COLO668 (cell line): ENCODE measurements around the gene GNS.

Experiments
- DNase-seq: peaks from one replicate; lab custom pipeline; 2025; ENCODE audit not compliant: unreplicated experiment; lab: John Stamatoyannopoulos, UW

The GNS gene

DNA sequence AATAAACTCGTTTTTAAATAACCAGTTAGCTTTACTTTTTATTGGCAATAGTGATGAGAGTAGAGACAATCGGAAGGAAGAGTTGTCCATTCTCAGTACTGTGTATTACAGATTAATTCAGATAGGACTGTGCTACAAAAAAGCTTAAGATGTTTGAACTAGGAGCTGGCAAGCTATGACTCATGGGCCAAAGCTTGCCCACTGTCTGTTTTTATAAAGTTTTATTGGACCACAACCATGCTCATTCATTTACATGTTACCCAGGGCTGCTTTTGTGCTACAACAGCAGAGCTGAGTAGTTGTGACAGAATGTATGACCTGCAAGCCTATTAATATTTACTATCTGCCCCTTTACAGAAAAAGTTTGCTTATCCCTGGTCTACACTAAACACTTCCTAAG is 19.4 kb downstream of the GNS start:
- DNase-seq = no peak

DNA sequence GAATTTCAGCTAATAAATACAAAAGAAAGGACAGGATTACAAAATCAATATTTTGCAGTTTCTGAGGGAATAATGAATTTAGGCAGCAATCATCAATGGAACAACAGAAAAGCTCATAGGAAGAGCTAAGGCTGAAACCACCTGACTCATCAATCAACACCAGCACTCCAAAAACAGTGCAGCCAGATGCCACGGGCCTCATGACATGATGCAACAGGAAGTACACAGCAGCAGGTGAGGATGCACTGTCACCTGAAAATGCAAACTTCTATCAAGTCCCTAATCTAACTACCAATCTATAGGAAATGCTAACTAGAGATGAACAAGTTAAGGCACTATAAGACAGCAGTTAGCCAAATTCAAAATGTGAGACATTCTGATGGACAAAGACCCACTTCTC is 21.7 kb downstream of the GNS start:
- DNase-seq = peak; percentile 69

DNA sequence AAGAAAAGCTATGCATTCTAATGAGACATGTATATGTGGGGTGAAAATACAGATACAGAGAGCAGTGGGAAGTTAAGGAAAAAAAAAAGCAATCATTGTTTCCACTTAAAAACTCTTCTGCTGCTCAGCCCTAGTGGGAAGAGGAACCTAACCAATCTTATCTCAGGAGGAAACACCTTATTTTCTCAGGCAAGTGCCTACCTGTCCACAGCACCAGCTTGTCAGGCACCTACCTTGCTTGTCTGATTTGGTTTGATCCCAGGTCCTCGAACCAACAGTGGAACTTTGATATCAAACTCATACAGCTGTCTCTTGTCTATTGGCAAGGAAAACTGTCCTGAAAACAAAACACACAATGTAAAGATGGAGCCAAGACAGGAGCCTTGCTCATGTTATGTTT is 22.4 kb downstream of the GNS start:
- DNase-seq = no peak

DNA sequence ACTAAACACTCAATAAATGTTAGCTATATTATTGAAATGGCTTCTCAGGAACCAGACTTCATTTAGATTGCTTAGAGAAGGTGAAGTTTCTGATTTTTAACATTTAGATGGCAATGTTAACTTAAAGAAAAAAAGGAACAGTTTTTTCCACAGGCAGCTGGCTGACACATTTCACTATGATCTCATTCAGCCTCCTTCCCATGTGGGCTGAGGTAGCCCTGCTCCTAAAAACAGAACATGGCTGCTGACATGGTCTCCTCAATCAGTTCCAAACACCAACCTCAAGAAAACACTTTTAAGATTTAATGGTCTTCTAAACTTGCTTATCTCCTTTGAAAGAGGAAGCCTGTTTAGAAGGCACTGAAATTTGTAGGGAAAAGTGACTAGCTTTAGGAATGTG is 23.8 kb downstream of the GNS start:
- no peak for DNase-seq

DNA sequence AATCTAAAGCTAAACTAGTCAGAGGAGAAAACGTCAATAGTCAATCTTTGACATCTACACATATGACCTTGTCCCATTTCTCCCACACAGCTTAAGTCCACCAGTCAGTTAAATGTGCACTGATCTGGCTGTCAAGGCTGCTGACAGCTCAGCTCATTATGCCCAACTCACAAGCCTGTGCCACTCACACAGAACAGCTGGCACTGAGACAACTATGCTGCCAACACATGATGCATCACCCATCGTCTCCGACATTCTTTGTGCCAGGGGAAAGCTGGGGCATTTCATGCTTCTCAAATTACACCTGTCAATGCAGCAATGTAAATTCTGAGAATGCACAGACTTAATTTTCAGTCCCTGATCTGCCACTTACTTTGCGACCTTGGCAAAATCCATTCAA is 25.3 kb downstream of the GNS start:
- DNase-seq = peak; percentile 21

DNA sequence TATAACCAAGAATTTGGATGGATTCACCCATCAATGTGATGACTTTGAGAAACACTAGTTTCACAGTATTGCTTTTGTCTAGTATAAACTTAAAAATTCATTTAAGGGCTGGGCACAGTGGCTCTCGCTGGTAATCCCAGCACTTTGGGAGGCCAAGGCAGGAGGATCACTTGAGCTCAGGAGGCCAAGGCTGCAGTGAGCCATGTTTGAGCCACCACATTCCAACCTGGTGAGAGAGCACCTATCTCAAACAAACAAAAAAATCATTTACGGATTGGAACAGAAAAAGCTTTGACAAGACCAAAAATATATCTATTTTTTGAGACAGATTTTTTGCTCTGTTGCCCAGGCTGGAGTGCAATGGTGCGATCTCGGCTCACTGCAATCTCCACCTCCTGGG is 27.5 kb downstream of the GNS start:
- DNase-seq = no peak

DNA sequence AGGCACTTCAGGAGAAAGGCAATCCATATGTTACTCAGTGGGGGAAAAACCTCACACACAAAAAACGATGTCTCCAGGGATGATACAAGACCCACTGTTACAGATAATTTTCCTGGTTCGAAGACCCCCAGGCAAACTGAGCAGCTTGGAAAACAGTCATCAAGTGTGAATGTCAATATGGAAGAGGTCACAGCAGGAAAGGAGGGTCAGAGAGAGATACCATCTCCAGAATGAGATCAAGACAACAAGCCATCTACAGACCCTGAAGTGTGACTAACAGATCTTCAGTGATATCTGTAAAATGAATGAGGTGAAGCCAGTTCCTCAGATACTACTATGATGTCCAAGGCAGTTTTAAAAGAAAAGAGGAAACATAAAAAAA is 28.6 kb downstream of the GNS start:
- DNase-seq = no peak

DNA sequence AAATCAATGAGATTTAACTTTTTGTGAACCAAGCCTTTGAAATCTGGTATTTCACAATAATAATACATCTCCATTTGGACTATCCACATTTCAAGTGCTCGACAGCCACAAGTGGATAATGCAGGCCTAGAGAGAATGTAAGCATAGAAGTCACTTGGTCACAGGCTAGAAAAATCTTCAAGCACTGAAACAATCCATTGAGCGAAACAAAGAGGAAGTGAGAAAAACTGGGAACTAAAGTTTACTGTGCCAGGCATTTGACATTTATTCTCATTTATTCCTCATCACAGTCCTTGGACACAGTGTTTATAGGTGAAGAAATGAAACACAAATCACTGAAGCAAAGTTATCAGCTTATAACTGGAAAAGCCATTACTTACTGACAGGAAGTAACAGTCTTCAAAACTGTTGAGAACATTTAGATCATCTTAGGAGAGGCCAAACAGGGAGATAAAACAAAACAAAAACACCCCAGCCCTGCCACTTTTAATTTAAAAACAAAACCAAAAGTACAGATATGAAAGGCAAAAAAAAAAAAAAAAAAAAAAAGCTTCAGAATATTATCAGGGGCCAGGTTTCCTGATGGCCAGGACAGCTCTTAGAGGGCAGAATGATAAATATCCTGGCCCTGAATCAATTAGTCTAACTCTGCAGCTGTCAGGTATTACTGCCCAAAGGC is 29.2 kb downstream of the GNS start:
- DNase-seq = no peak

DNA sequence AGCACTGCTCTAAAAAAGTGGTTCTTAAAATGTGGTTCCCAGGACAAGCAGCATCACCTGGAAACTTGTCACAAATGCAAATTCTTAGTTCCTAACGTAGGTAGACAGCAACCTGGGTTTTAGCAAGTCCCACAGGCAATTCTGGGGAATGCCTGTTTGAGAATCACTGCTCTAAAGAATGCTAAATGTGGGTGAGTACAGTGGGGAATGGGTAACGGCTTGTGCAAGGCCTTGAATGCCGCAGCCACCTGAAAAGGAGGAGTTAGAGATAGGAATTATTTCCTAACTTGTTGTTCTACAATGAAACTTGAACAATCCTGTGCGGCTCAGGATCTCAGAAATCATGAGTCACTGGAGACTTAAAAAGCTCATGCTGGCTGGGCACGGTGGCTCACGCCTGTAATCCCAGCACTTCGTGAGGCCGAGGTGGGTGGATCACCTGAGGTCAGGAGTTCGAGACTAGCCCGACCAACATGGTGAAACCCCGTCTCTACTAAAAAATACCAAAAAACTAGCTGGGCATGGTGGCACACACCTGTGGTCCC is 34.9 kb downstream of the GNS start:
- DNase-seq = no peak

DNA sequence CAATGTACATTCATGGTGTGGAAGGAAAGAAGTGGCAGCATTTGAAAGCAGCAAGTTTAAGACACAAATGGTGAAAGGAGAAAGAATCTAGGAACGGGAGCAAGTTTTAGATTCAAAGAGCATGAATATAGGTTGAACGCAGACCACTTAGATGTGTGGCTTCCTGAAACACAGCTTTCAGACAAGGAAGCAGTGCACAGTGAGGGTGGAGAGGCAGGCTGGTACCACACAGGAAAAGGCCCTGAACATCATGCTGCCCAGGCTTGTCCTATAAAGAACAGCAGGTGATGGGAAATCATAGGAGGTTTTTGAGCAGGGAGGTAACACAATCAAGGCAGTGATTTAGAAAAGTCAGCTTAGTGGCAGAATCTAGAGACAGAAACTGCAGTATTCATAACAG is 35.6 kb downstream of the GNS start:
- DNase-seq = no peak

DNA sequence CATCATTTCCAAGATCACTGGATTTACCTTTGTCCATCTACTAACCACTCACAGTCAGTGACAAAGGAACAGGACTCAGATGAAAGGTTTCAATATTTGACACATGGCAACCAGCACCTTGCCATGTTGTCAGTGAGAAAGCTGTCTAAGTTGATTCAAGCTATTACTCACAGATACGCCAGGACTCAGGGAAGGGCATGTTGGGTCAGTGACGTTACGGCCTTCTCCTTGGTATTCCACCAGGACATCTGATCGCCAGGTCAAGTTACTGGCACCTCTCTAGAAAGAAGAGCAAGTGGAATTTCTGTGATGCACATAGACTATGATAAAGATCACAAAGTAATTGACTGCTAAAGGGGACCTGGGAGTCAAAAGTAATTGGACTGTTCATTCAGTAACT is 36.4 kb downstream of the GNS start:
- DNase-seq = no peak

DNA sequence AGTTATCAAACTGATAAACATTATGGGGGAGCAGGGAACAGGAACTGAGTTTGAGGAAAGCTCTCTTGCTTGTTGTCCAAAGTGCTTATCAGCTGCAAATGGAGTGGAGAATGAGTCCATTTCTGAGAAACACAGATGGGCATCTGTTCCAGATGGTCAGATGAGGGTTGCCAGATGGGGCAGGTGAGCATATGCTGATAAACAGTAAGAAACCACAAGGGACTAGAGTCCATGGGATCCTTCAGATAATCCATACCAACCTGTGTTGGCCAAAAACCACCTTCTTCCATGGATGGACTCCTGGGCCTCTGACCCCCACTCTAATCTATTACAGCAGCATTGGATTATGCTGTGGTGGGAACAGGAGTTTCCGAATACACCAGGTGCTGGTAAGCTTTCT is 38.3 kb downstream of the GNS start:
- DNase-seq = no peak

DNA sequence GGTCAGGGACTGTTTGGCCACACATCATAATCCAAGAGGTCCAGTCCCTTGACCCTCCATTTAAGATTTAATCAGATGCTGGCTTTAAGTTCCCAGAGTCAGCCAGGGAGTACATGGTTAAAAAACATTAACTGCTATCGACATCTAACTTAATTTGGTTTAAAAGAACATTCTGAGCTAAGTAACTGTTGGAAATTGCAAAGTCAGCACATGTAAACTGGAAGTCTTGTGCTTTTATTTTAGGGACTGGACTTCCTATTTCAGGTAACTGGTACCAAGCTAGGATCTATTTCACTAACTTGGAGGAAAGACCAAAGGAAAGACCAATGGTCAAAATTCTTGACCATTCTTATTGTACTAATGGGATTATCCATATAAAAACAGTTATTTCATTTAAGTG is 40.6 kb downstream of the GNS start:
- no peak for DNase-seq

DNA sequence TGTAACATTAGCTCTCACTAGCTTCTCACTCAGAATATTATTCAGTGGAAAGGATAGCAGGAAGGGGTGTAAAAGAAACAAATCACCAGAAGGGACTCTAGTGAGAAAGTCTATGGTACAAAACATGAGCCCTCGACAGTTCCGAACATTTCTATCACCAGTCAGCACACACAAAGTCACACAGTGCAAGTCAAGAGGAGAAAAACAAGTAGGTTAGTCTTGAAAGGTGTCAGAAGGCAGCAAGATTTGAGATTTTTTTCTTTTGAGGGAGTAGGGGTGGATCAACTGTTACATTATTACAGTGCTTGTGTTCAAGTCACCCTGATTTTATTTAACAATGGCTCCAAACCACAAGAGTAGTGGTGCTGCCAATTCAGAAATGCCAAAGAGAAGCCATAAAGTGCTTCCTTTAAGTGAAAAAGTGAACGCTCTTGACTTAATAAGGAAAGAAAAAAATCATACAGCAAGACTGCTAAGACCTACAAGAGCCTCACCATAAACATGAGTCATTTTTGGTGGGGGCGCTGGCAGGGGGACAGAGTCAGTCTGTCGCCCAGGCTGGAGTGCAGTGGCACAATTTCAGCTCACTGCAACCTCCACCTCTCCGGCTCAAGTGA is 42.3 kb downstream of the GNS start:
- DNase-seq = no peak

DNA sequence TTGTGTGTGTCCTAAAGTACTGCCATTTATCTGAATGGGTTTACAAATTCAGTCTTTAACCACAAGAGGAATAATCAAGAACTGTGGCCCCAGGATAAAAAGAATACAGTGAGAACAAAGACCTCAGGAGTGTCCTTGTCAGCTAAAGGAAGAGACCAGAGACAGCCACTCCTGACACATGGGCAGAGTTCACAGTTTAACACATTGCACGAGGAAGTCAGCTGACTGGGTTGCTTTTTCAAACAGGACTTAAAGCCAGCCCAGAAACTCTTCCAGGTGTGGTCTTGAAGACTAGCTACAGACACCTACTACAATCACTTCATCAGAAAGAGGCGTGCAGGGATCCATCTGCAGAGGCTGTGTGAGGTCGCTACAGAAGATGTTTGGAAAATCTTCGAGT is 42.8 kb downstream of the GNS start:
- no peak for DNase-seq

DNA sequence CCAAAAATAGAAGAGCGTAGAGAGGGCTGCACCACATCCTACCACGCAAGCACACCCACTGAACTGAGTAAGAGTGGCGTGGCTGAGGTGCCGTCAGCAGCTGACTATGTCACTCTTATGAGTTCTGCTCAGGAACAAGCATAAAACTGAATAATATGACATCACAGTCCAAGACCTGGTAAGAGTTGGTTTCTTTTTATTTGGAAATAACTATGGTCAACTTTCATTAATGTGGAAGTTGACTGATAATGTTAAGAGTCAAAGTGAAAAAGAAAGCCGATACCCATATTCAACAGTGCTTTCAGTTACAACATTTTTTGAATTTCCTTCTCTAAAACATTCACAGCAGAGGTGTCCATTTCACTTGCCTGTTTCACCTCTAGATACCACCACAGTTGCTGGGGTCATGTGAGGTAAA is 44.6 kb downstream of the GNS start:
- no peak for DNase-seq

DNA sequence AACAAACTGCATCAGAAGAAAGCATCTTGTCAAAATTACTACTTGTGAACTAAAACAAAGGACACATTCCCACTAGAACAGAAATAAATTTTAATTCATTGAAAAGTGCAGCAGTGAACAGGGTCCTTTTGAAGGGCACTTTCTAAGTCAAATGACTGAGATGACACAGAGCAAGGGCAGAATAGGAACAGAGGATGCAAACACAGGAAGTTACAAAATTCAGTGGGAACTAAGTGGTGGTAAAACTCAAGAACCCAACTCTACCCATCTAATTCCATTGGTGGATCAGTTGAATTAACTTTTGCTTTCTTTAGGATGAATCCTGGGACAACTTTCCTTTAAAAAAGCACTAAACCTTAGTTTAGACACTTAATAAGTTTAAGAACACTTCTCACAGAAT is 45.8 kb downstream of the GNS start:
- DNase-seq = no peak

DNA sequence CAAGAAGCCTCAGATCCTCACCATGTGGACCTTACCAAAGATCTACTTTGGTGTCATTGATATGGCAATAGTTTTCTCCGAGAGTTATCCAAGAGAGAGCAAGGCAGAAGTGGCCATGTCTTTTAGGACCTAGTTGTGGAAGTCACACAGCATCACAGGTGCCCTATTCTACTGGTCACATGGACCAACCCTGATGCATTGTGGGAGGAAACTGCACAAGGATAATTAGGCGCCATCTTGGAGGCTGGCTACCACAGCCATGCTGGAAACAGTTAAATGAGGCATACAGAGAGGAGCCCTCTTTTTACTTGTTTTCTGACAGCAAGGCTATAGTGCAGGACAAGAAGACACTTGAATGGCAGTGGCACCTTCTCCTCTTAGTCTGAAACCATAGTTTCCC is 49.8 kb downstream of the GNS start:
- no peak for DNase-seq

DNA sequence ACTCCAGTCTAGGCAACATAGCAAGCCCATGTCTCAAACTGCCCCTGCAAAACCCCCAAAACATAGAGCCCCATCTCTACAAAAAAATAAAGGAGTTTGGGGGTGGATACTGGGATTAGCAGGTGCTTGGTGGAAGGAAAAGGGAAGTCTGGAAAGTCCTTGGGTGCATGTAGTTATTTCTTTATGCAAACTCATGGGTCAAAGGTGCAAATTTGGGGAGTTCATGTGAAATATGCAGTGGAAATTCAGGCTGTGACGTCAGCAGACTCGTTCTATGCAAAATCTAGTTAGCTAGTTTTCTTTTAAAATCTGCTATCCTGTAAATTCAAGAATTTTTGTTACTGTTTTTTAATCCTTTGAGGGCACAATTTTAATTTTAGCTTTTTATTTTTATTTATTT is 51.3 kb downstream of the GNS start:
- DNase-seq = no peak

DNA sequence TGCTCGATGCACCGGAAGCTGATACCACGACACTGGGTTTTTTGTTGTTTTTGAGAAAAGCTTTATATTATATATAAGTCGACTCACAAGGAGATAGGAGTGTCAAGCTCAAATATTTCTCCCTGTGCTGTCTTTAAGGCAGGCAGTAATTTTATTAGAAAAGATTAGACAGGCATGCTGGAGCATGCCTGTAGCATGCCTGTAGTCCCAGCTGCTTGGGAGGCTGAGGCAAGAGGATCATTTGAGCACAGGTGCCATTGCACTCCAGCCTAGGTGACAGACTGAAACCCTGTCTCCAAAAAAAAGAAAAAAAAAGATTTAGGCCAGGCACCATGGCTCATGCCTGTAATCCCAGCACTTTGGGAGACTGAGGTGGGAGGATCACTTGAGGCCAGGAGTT is 51.8 kb downstream of the GNS start:
- DNase-seq = no peak

DNA sequence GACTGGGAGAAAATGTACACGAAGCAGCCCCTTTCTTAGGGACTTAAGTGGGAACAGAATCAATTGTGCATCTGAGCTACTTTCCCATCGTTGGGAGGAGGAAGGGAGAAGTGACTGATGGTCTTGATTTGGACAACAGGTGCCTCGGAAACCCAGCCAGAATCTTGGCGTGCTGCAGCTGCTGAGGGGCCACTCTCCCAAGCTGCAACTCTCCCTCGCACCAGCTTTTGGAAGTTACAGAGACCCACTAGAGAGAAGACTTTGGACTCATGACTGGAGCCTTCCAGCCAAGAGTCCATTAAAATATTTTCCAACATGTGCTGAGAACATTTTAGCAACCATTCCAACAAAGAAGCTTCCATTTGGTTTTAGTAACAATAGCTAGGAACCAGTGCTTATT is 52.3 kb downstream of the GNS start:
- no peak for DNase-seq

DNA sequence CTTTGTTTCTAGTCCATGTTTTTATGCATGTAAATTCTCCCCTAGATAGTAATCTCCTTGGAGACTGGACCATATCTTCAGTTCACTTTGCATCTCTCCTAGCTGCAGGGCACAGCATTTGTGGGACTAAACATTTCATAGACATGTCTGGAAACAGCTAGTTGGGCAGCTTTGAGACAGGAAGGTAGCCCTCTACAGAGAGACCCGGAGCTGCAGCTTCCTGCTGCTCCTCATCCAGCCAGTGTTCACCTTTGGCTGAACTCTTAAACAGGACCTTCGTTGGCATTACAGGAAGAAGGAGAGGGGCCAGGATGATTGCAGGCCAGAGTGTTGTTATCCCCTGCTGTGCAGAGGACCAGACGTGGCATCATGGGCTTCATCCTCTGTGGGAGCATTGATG is 52.9 kb downstream of the GNS start:
- no peak for DNase-seq

DNA sequence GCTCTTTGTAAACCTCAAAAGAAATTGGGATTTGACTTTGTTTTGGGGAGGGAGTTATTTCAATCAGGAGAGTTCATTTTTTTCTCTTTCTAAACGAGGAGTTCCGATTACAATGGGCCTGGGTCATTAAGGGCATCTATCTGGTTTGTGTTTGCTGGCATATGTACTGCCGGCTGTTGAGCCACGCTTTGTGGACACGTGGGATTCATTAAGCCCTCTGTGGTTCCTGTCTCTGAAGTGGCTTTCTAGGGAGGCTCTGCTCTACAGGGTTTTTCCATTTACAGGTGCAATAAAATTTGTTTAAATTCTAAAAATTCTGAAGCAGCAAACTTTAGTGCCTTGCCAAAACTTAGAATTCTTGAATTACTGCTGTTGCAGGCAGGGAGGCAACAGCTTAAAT is 57.9 kb downstream of the GNS start:
- DNase-seq = no peak
